NB4 (cell line): ENCODE measurements around the gene OVOL3.

Source experiments
- CTCF ChIP-seq: IDR thresholded peaks from one replicate; pipeline ENCODE4 v1.5.1; 2012; ENCODE audit warnings: low read depth, low read length
- POLR2A ChIP-seq: IDR thresholded peaks from 2 replicates; pipeline ENCODE4 v1.6.1; 2011; ENCODE audit warnings: mild to moderate bottlenecking; ENCODE audit not compliant: insufficient read length; ENCODE audit errors: extremely low read depth

- TF ChIP-seq POLR2A: no peak
- TF ChIP-seq CTCF: no peak
These were observed 17.7 kb upstream of the OVOL3 start for GRCh38 chr19:36093146-36093662.
